WERI-Rb-1 (cell line): ENCODE data around the gene IP6K1.

ENCODE experiments used
- DNase-seq: peaks from one replicate; pipeline ENCODE4 v3.0.0-alpha.2; 2020
- H3K27ac ChIP-seq: fragments of 250-450 bp; sonication (Bioruptor Pico); 2 replicates; pipeline ENCODE4 v1.5.1; 2020; ENCODE audit warnings: mild to moderate bottlenecking, moderate library complexity
- H3K27me3 ChIP-seq: fragments of 250-450 bp; sonication (Bioruptor Pico); 2 replicates; pipeline ENCODE4 v1.5.1; 2021; ENCODE audit warnings: mild to moderate bottlenecking, low read depth, moderate library complexity; ENCODE audit not compliant: insufficient read depth, severe bottlenecking
- H3K36me3 ChIP-seq: fragments of 250-450 bp; sonication (Bioruptor Pico); 2 replicates; pipeline ENCODE4 v1.5.1; 2020; ENCODE audit warnings: mild to moderate bottlenecking, moderate library complexity
- H3K4me3 ChIP-seq: 2 replicates; pipeline ENCODE4 v1.5.1; 2011; ENCODE audit warnings: low read depth, mild to moderate bottlenecking, control low read depth, low read length
- H3K9me3 ChIP-seq: fragments of 250-450 bp; sonication (Bioruptor Pico); 2 replicates; pipeline ENCODE4 v1.5.1; 2021; ENCODE audit warnings: mild to moderate bottlenecking, moderate library complexity; ENCODE audit not compliant: severe bottlenecking
- CTCF ChIP-seq: IDR thresholded peaks from 2 replicates; pipeline ENCODE4 v1.5.1; 2011; ENCODE audit warnings: low read depth, mild to moderate bottlenecking, control low read depth, inconsistent platforms, low read length

IP6K1 gene

DNA sequence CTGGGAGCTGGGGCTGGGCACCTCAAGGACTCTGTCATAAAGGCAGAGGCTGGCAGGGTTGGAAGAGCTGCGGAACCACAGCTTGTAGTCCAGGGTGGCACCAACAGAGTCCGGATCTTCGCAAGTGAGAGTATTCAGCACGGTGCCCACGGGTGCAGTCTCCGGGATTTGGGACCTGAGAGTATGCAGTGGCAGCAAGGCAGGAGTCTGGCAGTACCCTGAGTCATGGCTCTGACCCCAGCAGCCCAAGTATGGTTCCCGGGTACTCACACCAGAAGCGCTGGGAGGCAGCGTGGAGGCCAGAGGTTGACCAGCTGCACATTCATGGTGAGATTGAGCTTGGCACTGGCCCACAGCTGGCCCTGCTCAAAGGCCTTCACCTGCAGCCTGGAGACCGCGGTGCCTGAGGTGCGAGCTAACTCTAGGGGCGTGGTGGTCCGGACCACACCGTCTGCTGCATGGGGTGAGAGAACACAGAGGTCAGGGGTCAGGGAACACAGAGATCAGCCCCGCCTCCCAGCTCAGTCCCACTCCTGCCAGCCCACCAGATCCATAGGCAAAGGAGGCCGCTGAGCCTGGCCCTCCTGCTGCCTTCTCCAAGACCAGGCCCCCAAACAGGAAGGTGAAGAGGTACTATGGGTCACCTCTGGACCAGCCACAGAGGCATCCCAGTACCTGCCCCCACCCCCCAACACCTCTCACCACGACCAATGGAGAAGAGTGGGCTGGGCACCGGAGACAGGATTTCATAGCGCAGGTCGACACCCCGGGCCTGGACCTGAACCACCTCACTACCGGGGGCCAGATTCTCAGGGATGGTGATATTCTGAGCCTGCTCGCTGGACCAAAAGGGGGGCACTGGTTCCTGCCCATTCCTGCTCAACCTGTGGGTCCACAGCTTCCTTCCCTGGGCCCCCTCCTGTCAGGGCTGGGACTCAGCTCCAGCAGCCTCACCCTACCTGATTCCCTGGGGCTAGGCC is 8.9 kb upstream of the IP6K1 start:
- no peaks in the 10 kb centered on the region for H3K27me3 ChIP-seq
- no peak for TF ChIP-seq CTCF
- H3K27ac ChIP-seq = no peak overlapping the region
- H3K4me3 ChIP-seq = no peak overlapping the region
- no peaks in the 10 kb centered on the region for H3K9me3 ChIP-seq
- no peak for DNase-seq
- H3K36me3 ChIP-seq = no peaks in the 10 kb centered on the region

DNA sequence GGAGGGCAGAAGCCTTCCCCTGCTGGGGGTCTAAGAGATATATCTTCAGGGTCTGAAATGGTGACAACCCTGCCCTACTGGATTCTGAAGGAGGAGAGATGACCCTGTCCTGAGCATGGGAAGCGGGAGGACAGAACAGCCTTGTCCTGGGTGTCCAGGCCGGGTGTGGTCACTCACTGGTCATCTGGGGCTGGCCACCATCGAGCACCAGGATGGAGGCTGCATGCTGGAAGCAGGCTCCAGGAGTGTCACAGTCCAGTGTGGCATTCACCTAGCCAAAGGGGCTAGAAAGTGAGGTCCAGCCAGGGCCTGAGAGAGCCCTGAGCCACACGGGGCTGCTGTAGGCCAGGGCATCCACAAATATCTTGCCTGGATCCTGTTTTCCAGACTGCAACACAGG is 8.1 kb upstream of the IP6K1 start:
- Histone ChIP-seq H3K27me3 (no peaks in the 10 kb centered on the region), H3K4me3 (no peak overlapping the region), H3K9me3 (no peaks in the 10 kb centered on the region), H3K36me3 (no peaks in the 10 kb centered on the region), H3K27ac (no peak overlapping the region)
- no peak for DNase-seq
- TF ChIP-seq CTCF = no peak

GRCh38 chr3:49793486-49794085 is 7.2 kb upstream of the IP6K1 start:
- no peak for DNase-seq
- Histone ChIP-seq H3K36me3 (no peaks in the 10 kb centered on the region), H3K27ac (no peak overlapping the region), H3K27me3 (no peaks in the 10 kb centered on the region), H3K4me3 (no peak overlapping the region), H3K9me3 (no peaks in the 10 kb centered on the region)
- no peak for TF ChIP-seq CTCF

DNA sequence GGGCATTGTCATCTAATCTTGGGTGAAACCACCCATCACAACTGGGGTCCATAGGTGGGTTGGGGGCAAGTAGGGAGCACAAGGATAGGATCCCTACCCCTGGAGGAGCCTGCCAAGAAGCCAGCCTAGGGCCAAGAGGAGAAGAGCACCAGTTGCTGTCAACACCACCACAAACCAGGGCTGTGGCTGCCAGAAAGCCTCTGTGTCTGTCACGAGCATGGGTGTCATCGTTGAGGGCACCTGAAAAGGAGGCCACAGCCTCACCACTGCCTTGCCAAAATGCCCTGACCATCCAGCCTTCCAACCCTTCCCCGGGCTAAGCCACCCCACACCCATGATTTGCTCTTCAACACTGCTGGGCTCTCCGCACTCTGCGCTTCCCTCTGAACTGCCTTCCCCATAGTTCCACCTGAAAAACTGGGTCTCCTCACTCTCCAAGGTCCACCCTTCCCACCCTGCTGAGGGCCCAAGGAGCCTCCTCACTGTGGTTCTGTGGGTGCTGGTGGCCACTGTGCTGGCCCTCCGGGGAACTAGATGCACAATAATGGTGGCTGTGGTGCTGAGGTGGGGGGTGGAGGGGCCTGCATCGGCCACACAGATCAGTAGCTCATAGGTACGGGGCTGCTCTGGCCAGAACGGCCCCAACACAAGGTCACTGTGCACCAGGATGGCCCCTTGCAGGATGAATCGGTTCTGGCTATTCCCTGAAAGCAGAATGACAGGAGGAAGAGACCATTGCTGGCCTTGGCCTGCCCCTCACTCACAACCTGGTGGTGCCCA is 6.2 kb upstream of the IP6K1 start:
- H3K4me3 ChIP-seq = no peak overlapping the region
- H3K9me3 ChIP-seq = no peaks in the 10 kb centered on the region
- H3K27me3 ChIP-seq = no peaks in the 10 kb centered on the region
- TF ChIP-seq CTCF = no peak
- no peak overlapping the region for H3K27ac ChIP-seq
- H3K36me3 ChIP-seq = no peaks in the 10 kb centered on the region
- DNase-seq = no peak

DNA sequence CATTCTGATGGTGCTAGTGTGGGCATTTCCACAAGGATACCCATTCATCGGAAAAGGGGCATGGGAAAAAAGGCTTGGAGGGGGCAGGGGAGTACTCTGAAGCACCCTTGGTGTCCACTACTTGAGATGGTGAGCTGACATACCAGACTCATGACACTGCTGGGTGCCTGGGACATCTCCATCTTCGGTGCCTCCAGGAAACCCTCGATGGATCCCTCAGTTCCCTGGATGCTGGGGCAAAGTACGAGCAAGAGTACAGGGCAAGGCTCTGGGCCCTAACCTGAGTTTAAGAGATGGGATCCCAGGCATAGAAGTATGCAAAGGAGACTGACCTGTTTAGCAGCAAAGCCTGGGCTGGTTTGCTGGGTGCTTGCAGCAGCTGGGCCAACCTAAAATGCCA is 5.2 kb upstream of the IP6K1 start:
- no peak overlapping the region for H3K27ac ChIP-seq

More for the DNA sequence above, 5.2 kb upstream of the IP6K1 start:
- no peak overlapping the region for H3K4me3 ChIP-seq
- DNase-seq = no peak
- no peaks in the 10 kb centered on the region for H3K9me3 ChIP-seq
- H3K36me3 ChIP-seq = no peaks in the 10 kb centered on the region
- TF ChIP-seq CTCF = no peak
- H3K27me3 ChIP-seq = no peaks in the 10 kb centered on the region
